ENCODE measurements around the gene HLA-DRA. TPM values are rescaled to one million over a fixed set of nuclear protein-coding genes. Genes with fewer than 3 reads are reported as not detected.

The HLA-DRA gene
- total and polyA plus RNA-seq, 2 donors = 1,598 to 1,667 TPM

DNA sequence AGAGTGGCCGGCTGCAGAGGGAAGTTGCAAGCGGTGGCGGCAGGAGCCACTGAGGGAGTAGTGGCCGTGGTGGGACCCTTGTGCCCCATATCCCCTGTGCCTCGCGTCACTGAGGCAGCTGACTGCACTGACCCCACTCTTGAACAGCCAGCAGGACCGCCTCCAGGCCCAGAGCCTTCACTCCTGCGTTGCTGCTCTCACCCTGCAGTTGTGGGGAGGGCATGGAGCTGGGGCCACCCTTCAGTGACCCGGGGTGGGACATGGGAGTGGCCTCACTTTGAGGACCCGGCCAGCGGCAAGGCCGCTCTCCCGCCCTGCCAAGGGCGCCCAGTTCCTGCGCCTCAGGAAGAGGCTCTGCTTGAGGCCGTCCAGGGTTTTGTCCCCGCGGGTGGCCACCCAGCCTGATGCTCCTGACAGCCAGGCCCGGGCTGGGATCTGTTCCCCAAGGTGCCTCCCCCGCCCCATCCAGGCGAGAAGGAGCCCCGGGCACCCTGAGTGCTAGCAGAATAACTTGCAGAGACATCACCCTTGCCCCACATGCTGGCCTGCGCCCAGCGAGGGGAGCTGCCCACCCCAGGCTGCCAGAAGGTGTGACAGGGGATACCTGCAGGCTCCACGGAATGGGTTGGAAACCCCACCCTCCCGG, 44.4 kb downstream of the HLA-DRA start:
- 84% methylated on average over 26 of the region's 26 CpGs for WGBS
- no peak for DNase-seq (ENCODE audit: low read depth in 6 of 9, low spot score in 9 of 9)
- no peaks in the 10 kb centered on the region for H3K36me3 ChIP-seq (ENCODE audit: control insufficient read depth in 2 of 2, insufficient read depth in 2 of 2, low read length in 1 of 2)
- H3K9me3 ChIP-seq (ENCODE audit: control insufficient read depth in 2 of 2, insufficient read depth in 1 of 2, low read length in 1 of 2) = peaks cover 0 to 2% of the 10 kb centered on the region in 2 donors
- no peak overlapping the region for H3K4me3 ChIP-seq (ENCODE audit: low read length in 2 of 2)
- no peak overlapping the region for H3K27ac ChIP-seq (ENCODE audit: low read depth in 1 of 2, low read length in 1 of 2)
- no peaks in the 10 kb centered on the region for H3K4me1 ChIP-seq (ENCODE audit: control insufficient read depth in 2 of 2, insufficient read depth in 2 of 2, low read length in 2 of 2)
- H3K27me3 ChIP-seq (ENCODE audit: control insufficient read depth in 2 of 2, insufficient read depth in 1 of 2, low read length in 1 of 2) = no peaks in the 10 kb centered on the region

DNA sequence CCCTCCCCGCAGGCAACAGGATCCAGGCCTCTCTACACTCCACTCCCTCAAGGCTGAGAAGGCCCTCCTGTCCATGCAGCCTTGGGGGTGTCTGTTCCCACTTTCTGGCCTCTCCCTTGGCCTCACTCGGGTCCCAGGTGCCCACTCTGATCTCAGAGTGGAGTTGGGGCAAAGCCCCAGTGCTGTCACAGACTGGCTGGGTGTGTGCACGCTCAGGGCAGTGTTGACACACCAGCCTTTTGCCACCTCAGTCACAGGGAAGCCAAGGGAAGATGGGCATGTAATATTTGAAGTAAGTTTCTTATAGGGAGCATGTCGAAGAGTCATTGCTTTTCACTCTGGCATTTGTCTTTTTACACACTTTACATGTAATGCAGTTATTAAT, 44.9 kb downstream of the HLA-DRA start:
- no peak overlapping the region for H3K4me3 ChIP-seq (ENCODE audit: low read length in 2 of 2)
- no peaks in the 10 kb centered on the region for H3K9me3 ChIP-seq (ENCODE audit: control insufficient read depth in 2 of 2, insufficient read depth in 1 of 2, low read length in 1 of 2)
- WGBS = 81% methylated on average over 4 of the region's 4 CpGs
- H3K36me3 ChIP-seq (ENCODE audit: control insufficient read depth in 2 of 2, insufficient read depth in 2 of 2, low read length in 1 of 2) = no peaks in the 10 kb centered on the region
- no peaks in the 10 kb centered on the region for H3K27me3 ChIP-seq (ENCODE audit: control insufficient read depth in 2 of 2, insufficient read depth in 1 of 2, low read length in 1 of 2)
- no peaks in the 10 kb centered on the region for H3K4me1 ChIP-seq (ENCODE audit: control insufficient read depth in 2 of 2, insufficient read depth in 2 of 2, low read length in 2 of 2)
- no peak for DNase-seq (ENCODE audit: low read depth in 6 of 9, low spot score in 9 of 9)
- no peak overlapping the region for H3K27ac ChIP-seq (ENCODE audit: low read depth in 1 of 2, low read length in 1 of 2)

DNA sequence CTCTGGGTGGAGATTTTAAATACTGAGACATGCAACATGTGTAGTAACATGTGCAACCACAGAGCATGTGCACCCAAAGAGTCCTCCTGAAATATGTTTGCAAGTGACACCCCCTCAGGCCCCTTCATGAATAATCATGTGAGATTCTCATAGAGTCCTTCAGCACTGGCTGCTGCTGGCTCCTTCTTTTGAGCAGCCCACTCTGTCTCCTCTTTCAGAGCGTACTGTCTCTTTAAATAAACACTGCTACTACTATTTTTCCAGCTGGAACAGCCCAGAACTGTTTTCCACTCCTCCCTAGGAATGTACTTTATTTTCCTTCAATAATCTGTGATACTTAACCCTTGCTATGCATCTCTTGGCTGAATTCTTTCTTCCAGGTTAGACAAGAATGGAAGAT, 48.4 kb downstream of the HLA-DRA start:
- no peaks in the 10 kb centered on the region for H3K36me3 ChIP-seq (ENCODE audit: control insufficient read depth in 2 of 2, insufficient read depth in 2 of 2, low read length in 1 of 2)
- 92% methylated on average over 1 of the region's 1 CpG for WGBS
- no peaks in the 10 kb centered on the region for H3K9me3 ChIP-seq (ENCODE audit: control insufficient read depth in 2 of 2, insufficient read depth in 1 of 2, low read length in 1 of 2)
- H3K4me3 ChIP-seq (ENCODE audit: low read length in 2 of 2) = no peak overlapping the region
- no peaks in the 10 kb centered on the region for H3K27me3 ChIP-seq (ENCODE audit: control insufficient read depth in 2 of 2, insufficient read depth in 1 of 2, low read length in 1 of 2)
- no peak for DNase-seq (ENCODE audit: low read depth in 6 of 9, low spot score in 9 of 9)
- no peaks in the 10 kb centered on the region for H3K4me1 ChIP-seq (ENCODE audit: control insufficient read depth in 2 of 2, insufficient read depth in 2 of 2, low read length in 2 of 2)
- no peak overlapping the region for H3K27ac ChIP-seq (ENCODE audit: low read depth in 1 of 2, low read length in 1 of 2)

DNA sequence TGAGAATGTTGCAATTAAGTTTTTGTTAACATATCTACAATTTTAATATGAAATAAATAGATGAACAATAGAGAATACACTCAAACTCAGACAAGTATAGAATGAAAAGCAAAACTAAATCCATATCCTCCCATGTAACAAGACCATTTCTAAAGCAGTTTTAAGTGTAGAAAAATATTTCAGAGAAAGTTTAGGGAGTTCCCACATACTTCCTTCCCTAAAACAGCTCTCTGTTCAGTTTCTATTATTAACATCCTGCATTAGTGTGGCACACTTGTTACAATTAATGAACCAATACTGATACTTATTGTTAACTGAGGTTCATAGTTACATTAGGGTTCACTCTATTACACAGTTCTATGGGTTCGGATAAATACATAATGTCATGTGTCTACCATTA, 52.0 kb downstream of the HLA-DRA start:
- H3K27me3 ChIP-seq (ENCODE audit: control insufficient read depth in 2 of 2, insufficient read depth in 1 of 2, low read length in 1 of 2) = no peaks in the 10 kb centered on the region
- H3K27ac ChIP-seq (ENCODE audit: low read depth in 1 of 2, low read length in 1 of 2) = no peak overlapping the region
- no peaks in the 10 kb centered on the region for H3K36me3 ChIP-seq (ENCODE audit: control insufficient read depth in 2 of 2, insufficient read depth in 2 of 2, low read length in 1 of 2)
- DNase-seq (ENCODE audit: low read depth in 6 of 9, low spot score in 9 of 9) = no peak
- H3K4me3 ChIP-seq (ENCODE audit: low read length in 2 of 2) = no peak overlapping the region
- no peaks in the 10 kb centered on the region for H3K4me1 ChIP-seq (ENCODE audit: control insufficient read depth in 2 of 2, insufficient read depth in 2 of 2, low read length in 2 of 2)
- WGBS = 5% methylated on average over 1 of the region's 1 CpG
- no peaks in the 10 kb centered on the region for H3K9me3 ChIP-seq (ENCODE audit: control insufficient read depth in 2 of 2, insufficient read depth in 1 of 2, low read length in 1 of 2)

DNA sequence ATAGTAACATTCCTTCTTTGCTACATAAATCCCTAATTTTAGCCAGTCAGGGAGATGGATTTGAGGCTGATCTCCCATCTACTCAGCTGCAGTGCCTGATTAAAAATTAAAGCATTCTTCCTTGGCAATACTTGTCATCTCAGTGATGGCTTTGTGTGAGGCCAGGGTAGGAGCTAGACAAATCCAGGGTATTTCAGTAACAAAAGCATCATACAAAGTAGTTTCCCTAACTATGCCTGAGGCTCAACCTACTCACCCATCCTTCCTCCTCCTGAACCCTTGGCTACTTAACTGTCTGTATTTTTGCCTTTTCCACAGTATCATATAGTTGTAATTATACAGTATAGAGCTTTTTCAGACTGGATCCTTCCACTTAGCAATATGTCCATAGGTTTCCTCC, 52.7 kb downstream of the HLA-DRA start:
- Histone ChIP-seq H3K36me3 (ENCODE audit: control insufficient read depth in 2 of 2, insufficient read depth in 2 of 2, low read length in 1 of 2) (no peaks in the 10 kb centered on the region), H3K9me3 (ENCODE audit: control insufficient read depth in 2 of 2, insufficient read depth in 1 of 2, low read length in 1 of 2) (no peaks in the 10 kb centered on the region), H3K27ac (ENCODE audit: low read depth in 1 of 2, low read length in 1 of 2) (no peak overlapping the region), H3K4me3 (ENCODE audit: low read length in 2 of 2) (no peak overlapping the region), H3K4me1 (ENCODE audit: control insufficient read depth in 2 of 2, insufficient read depth in 2 of 2, low read length in 2 of 2) (no peaks in the 10 kb centered on the region), H3K27me3 (ENCODE audit: control insufficient read depth in 2 of 2, insufficient read depth in 1 of 2, low read length in 1 of 2) (no peaks in the 10 kb centered on the region)
- no peak for DNase-seq (ENCODE audit: low read depth in 6 of 9, low spot score in 9 of 9)

Other genes with a start within 250 kb of the HLA-DRA start
- 28.1 TPM for gene PBX2, start 249.7 kb upstream of the HLA-DRA start, total RNA-seq
- 76.9 TPM for gene PBX2, start 249.7 kb upstream of the HLA-DRA start, polyA plus RNA-seq
- gene GPSM3, start 247.2 kb upstream of the HLA-DRA start, total RNA-seq = 130 TPM
- 146 TPM for gene GPSM3, start 247.2 kb upstream of the HLA-DRA start, polyA plus RNA-seq
- 2.5 TPM for gene NOTCH4, start 215.8 kb upstream of the HLA-DRA start, total RNA-seq
- gene NOTCH4, start 215.8 kb upstream of the HLA-DRA start, polyA plus RNA-seq = 32.7 TPM
- not detected for gene TSBP1, start 68.0 kb upstream of the HLA-DRA start, total RNA-seq
- gene TSBP1, start 68.0 kb upstream of the HLA-DRA start, polyA plus RNA-seq = not detected
- gene BTNL2, start 32.7 kb upstream of the HLA-DRA start, total RNA-seq = not detected
- gene BTNL2, start 32.7 kb upstream of the HLA-DRA start, polyA plus RNA-seq = not detected
- 266 TPM for gene HLA-DRB5, start 90.4 kb downstream of the HLA-DRA start, total RNA-seq
- 20.0 TPM for gene HLA-DRB5, start 90.4 kb downstream of the HLA-DRA start, polyA plus RNA-seq
- gene HLA-DRB1, start 150.0 kb downstream of the HLA-DRA start, total RNA-seq = 501 TPM
- 685 TPM for gene HLA-DRB1, start 150.0 kb downstream of the HLA-DRA start, polyA plus RNA-seq
- 352 TPM for gene HLA-DQA1, start 197.5 kb downstream of the HLA-DRA start, total RNA-seq
- gene HLA-DQA1, start 197.5 kb downstream of the HLA-DRA start, polyA plus RNA-seq = 358 TPM
- gene HLA-DQB1, start 226.8 kb downstream of the HLA-DRA start, total RNA-seq = 336 TPM
- gene HLA-DQB1, start 226.8 kb downstream of the HLA-DRA start, polyA plus RNA-seq = 458 TPM